Ramos (cell line): Measurements from ENCODE around the gene CBX3.

Source experiments
- in situ Hi-C: fragments of 300-500 bp; cut with MboI; formaldehyde crosslinking; loops from one replicate; pipeline ENCODE4 v1.14.3; 2022; ENCODE audit warnings: low sequenced_read_pairs; ENCODE audit not compliant: unreplicated experiment

The CBX3 gene

DNA sequence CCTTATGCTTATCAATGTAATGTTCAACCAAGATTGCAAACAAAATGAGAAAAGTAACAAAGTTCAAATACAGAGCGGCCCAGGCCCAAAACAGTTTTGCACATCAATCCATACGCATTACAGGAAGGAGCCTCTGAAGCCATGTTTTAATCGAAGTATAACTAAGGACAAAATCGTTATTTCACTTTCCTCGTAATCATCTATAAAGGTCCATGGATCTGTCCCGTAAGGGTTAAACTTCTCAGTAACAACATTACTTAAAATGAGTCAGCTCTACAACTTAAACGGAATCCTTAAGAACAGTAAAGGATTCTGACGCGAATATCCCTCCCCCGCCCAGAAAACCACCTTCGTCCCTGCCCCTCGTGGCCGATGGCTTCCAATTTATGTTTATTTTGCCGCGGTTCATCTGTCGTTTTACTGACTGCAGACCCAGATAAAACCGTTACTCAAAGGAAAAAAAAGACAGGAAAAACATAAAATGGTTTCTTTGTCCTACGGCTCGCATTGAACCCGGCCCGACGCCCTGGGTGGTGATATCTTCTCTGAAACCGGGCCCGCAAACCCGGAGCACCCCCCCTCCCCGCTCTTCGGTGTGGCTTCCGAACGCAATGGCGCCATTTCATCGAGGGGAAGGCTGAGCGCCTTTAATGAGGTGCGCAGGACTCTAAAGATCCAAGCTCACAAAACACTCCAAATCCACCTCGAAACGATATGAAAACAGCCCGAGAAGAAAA, 2.1 kb upstream of the CBX3 start:
- in situ Hi-C loops, result no loop called here

DNA sequence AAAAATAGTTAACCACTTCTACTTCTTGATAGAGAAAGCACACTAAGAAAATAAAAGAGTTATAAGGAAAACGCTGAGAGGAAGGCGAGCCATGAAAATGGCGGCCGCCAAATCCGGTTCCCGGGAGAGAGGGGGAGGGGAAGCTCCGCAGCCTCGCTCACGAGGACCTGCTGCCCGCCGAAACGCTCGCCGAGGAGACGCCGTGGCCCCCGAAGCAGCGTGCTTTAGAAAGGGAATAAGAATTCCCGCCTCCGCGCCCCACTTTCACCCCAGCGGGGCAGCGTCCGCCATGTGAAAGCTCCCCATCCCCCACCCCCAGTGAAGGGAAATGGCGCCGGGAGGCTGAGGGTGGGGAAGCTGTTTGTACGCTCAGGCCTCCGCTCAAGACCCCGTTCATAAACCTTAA, 1.5 kb upstream of the CBX3 start:
- in situ Hi-C loops, result no loop called here

DNA sequence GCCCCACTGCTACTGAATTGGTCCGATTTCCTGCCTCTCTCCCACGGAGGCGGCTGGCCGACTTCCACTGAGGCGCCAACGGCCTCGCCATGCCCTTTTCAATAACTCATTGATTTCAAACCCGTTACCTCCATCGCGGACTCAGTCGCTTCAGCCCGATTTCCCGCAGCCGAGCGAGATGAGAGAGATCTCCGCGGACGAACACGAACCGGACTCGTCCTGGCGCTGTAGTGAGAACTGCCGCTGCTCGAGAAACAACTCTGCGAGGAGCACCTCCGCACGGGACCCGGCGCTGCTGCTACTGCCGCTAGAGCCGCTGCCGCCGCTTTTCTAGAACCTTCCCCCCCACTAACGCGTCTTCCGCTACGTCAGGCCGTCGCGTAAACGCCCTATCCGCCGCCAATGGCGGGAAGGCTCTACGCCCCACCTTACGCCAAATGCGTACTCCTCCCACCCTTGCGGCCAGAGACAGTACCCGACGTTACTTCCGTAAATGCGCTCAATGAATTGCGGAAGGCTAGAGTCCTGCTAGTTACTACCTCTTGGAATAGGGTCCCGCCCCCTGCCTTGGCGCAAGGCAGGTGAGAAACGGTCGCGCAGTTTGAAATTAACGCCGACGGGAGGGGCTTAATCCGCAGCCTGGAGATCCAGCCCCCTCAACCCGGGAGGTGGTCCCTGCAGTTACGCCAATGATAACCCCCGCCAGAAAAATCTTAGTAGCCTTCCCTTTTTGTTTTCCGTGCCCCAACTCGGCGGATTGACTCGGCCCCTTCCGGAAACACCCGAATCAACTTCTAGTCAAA, 900 bp upstream of the CBX3 start, which contains the start of gene HNRNPA2B1:
HNRNPA2B1 (minus strand) TSS at position 303 of the 803 bp plus-strand sequence; CDS start at position 134, 169 bp downstream.
- in situ Hi-C loops, result no loop called here

- in situ Hi-C loops, result no loop called here
These were observed 760 bp downstream of the CBX3 start for GRCh38 chr7:26202019-26202990.

GRCh38 chr7:26203016-26203415, 1.5 kb downstream of the CBX3 start:
- in situ Hi-C loops, result no loop called here

DNA sequence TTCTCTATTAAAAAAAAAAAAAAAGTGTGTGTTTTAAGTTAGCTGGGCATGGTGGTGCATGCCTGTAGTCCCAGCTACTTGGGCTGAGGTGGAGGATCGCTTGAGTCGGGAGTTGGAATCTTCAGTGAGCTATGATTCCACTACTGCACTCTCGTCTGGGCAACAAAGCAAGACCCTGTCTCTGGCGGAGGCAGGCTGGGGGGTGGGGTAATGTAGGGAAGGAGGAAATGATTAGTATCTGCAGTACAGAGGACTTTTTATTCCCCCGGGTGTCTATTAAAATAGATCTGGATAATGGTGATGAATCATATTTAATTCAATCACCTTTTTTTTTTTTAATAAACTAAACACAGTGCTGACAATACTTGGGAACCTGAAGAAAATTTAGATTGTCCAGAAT, 6.5 kb downstream of the CBX3 start:
- in situ Hi-C loops, result no loop called here

- in situ Hi-C loops, result no loop called here
These were observed 11.6 kb downstream of the CBX3 start for GRCh38 chr7:26212921-26213718.

DNA sequence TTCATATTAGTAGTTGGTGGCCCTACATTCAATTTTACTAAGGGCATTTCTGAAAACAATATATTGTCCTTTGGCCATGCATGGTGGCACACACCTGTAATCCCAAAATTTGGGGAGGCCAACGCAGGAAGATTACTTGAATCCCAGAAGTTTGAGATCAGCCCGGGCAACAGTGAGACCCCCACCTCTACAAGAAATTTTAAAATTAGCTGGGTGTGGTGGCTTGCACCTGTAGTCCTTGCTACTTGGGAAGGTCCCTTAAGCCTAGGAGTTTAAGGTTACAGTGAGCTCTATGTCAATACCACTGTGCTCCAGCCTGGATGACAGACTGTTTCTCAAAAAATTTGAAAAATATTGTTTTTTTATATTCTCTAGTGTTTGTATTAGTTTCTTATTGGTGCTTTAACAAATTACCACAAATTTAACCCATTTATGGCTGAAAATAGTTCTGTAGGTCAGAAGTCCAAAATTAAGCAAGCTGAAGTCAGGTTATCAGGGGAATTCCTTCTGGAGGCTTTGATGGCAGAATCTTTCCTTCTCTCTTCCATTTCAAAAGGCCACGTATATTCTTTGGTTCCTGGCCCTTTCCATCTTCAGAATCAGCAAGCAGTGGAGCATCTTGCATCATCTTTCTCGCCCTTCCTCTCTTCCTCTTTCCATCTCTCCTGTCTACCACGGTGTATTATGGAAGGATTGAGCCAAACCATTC, 12.4 kb downstream of the CBX3 start:
- in situ Hi-C loops, result no loop called here

- in situ Hi-C loops, result no loop called here
These were observed 14.5 kb downstream of the CBX3 start for GRCh38 chr7:26216049-26216448.

- in situ Hi-C loops, result no loop called here
These were observed 22.8 kb downstream of the CBX3 start for GRCh38 chr7:26224359-26224758.

- in situ Hi-C loops, result no loop called here
These were observed 26.4 kb downstream of the CBX3 start for GRCh38 chr7:26227987-26228386.

- in situ Hi-C loops, result no loop called here
These were observed 32.5 kb downstream of the CBX3 start for GRCh38 chr7:26233902-26234511.

GRCh38 chr7:26237035-26237807, 35.7 kb downstream of the CBX3 start:
- in situ Hi-C loops, result no loop called here

GRCh38 chr7:26238032-26238431, 36.5 kb downstream of the CBX3 start:
- in situ Hi-C loops, result no loop called here

GRCh38 chr7:26245150-26245549, 43.6 kb downstream of the CBX3 start:
- in situ Hi-C loops, result no loop called here

DNA sequence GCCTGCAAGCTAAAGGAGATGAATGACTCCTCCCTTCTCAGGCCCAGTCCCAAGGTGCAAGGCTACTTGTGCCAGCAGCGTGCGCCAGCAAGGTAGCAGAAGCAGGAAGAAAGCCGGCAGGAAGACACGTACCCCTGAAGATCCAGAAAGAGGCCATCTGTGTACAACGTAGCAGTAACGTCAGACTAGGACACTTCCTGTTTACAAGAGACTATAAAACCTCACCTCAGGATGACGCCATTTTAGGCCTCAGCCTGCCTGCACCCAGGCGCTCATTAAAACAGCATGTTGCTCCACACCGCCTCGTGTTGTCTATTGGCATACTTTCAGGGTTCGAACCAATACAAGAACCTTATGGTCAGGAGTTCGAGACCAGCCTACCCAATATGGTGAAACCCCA, 48.7 kb downstream of the CBX3 start:
- in situ Hi-C loops, result loop anchor here (25.0 kb wide), 1 partner anchor 262 kb away; no protein-coding TSS in a partner anchor

GRCh38 chr7:26261866-26262265, 60.3 kb downstream of the CBX3 start:
- in situ Hi-C loops, result loop anchor here (25.0 kb wide), 1 partner anchor 250 kb away; no protein-coding TSS in a partner anchor
